ENCODE results near the gene KLF1.

The KLF1 gene

GRCh38 chr19:12836529-12836863, 50.5 kb downstream of the KLF1 start:
- DNase-seq: no peak

- no peak for DNase-seq
These were observed 51.8 kb downstream of the KLF1 start for GRCh38 chr19:12834976-12835757.

- no peak for DNase-seq
These were observed 52.4 kb downstream of the KLF1 start, which contains the start of gene RTBDN for GRCh38 chr19:12834566-12834943. Gene RTBDN (minus strand): TSS chr19:12834579. CDS start chr19:12829979, 4,600 bp downstream.
